Progenitor cell of endocrine pancreas (in vitro differentiated cells): ENCODE data around the gene POMT2. TPM values are rescaled to one million over a fixed set of nuclear protein-coding genes. Genes with fewer than 3 reads are reported as not detected.
A peak's percentile ranks its signal among the peaks of the same experiment; 100 is the strongest.

Source experiments
- DNase-seq: peaks from one replicate; pipeline ENCODE4 v3.0.0; 2021; ENCODE audit warnings: low spot score; ENCODE audit not compliant: unreplicated experiment
- H3K27ac Mint-ChIP-seq: 2 replicates; pipeline ENCODE4 v1.8.0; 2021; ENCODE audit warnings: mild to moderate bottlenecking, moderate library complexity, mixed read lengths
- H3K27me3 Mint-ChIP-seq: 2 replicates; pipeline ENCODE4 v1.8.0; 2021; ENCODE audit warnings: mixed read lengths
- H3K36me3 Mint-ChIP-seq: 2 replicates; pipeline ENCODE4 v1.8.0; 2022; ENCODE audit warnings: mixed read lengths; ENCODE audit not compliant: insufficient read depth
- H3K4me1 Mint-ChIP-seq: 2 replicates; pipeline ENCODE4 v1.8.0; 2021; ENCODE audit warnings: low read depth, mixed read lengths
- H3K4me3 Mint-ChIP-seq: 2 replicates; pipeline ENCODE4 v1.8.0; 2021; ENCODE audit warnings: low read depth, mild to moderate bottlenecking, moderate library complexity, mixed read lengths
- H3K9me3 Mint-ChIP-seq: 2 replicates; pipeline ENCODE4 v1.8.0; 2021; ENCODE audit warnings: low read depth, mixed read lengths
- total RNA-seq: library from RNA; stranded (reverse); gene quantifications from 2 replicates; pipeline ENCODE4 v1.2.1, GENCODE V29; 2021
- TF ChIP-seq, protein P1 (sequence below): fragments of 200-600 bp; sonication (generic); IDR thresholded peaks from one replicate; pipeline ENCODE4 v1.5.0; 2021; ENCODE audit warnings: antibody characterized with exemption, mild to moderate bottlenecking; ENCODE audit not compliant: unreplicated experiment

Gene POMT2
- total RNA-seq, 1 donor from 2014 or later, result 65.5 TPM

DNA sequence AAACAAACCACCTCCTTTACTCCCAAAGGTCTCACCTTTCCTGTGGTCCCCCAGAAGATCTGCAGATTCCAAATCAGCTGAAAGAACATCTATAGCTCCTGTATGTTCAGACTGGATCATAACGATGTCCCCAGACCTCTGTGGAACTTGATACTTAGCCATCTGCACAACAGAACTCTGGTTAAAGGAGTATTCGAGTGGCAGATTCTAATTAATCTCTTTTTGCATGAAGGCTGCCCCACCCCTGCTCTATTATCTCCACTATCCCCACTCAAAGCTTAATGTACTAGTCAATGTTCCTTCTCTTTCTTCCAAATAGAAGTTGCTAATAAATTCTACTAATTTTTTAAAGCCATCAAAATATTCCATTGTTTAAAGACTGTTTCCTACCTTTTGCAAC, 23.0 kb upstream of the POMT2 start:
- no peaks in the 10 kb centered on the region for H3K27me3 Mint-ChIP-seq
- H3K36me3 Mint-ChIP-seq, result peaks cover 38% of the 10 kb centered on the region
- H3K9me3 Mint-ChIP-seq, result no peaks in the 10 kb centered on the region
- no peak overlapping the region for H3K27ac Mint-ChIP-seq
- TF ChIP-seq, protein P1, sequence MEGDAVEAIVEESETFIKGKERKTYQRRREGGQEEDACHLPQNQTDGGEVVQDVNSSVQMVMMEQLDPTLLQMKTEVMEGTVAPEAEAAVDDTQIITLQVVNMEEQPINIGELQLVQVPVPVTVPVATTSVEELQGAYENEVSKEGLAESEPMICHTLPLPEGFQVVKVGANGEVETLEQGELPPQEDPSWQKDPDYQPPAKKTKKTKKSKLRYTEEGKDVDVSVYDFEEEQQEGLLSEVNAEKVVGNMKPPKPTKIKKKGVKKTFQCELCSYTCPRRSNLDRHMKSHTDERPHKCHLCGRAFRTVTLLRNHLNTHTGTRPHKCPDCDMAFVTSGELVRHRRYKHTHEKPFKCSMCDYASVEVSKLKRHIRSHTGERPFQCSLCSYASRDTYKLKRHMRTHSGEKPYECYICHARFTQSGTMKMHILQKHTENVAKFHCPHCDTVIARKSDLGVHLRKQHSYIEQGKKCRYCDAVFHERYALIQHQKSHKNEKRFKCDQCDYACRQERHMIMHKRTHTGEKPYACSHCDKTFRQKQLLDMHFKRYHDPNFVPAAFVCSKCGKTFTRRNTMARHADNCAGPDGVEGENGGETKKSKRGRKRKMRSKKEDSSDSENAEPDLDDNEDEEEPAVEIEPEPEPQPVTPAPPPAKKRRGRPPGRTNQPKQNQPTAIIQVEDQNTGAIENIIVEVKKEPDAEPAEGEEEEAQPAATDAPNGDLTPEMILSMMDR, result no peak
- peaks cover 34% of the 10 kb centered on the region for H3K4me1 Mint-ChIP-seq
- no peak overlapping the region for H3K4me3 Mint-ChIP-seq
- DNase-seq, result no peak

DNA sequence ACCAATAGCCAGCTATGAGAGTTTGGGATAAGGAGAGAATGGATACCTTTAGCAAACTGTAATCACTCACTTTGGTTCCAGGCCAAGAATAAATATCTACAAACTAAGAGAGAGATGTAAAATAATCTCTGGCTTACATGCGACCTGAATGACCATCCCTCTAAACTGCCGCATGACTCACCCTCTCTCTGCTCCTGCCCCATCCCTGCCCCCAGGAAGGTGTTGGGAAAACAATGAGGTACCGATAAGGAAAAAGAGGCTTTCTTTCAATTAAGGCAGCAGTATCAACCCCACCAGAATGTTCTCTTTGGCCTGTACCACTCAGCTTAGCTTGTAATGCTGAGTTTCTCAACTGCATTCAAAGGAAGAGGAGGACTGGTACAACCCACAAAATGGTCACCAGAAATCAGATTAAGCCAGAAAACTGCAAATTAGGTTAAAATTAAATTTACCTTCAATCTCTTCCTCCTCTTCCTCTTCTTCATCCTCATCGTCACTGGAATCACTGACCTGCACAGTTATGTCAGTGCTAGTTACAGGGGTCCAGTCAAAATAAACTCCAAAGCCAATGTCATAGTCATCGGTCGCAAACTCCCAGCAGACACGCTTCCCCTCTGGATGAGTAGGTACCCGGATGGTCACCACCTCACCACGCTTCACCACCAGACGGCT, 22.2 kb upstream of the POMT2 start:
- H3K4me3 Mint-ChIP-seq, result no peak overlapping the region
- H3K36me3 Mint-ChIP-seq, result peaks cover 38% of the 10 kb centered on the region
- no peak for DNase-seq
- no peaks in the 10 kb centered on the region for H3K9me3 Mint-ChIP-seq
- H3K27ac Mint-ChIP-seq, result no peak overlapping the region
- H3K4me1 Mint-ChIP-seq, result peaks cover 41% of the 10 kb centered on the region
- no peaks in the 10 kb centered on the region for H3K27me3 Mint-ChIP-seq
- TF ChIP-seq, protein P1, result no peak

DNA sequence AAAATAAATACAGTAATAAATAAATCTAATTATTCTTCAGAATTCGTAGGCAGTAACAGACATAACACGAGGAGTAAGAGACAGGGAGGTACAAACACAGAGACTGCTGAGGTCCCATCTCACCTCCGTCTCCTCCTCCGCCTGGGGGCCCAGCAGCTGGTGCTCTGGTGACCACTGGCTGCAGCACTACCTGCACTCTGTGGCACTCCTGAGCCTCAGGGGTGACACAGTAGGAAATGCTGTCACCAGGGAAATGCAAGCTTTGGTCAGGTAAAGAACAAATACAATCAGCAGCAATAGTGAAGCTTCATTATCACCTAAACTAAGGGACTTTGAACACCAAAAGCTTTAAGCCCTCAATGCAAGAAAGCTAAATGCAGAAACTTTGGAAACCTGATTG, 19.7 kb upstream of the POMT2 start:
- H3K9me3 Mint-ChIP-seq, result no peaks in the 10 kb centered on the region
- no peaks in the 10 kb centered on the region for H3K27me3 Mint-ChIP-seq
- TF ChIP-seq, protein P1, result no peak
- H3K4me3 Mint-ChIP-seq, result no peak overlapping the region
- no peak for DNase-seq
- no peak overlapping the region for H3K27ac Mint-ChIP-seq
- H3K4me1 Mint-ChIP-seq, result peaks cover 50% of the 10 kb centered on the region
- H3K36me3 Mint-ChIP-seq, result peaks cover 30% of the 10 kb centered on the region

DNA sequence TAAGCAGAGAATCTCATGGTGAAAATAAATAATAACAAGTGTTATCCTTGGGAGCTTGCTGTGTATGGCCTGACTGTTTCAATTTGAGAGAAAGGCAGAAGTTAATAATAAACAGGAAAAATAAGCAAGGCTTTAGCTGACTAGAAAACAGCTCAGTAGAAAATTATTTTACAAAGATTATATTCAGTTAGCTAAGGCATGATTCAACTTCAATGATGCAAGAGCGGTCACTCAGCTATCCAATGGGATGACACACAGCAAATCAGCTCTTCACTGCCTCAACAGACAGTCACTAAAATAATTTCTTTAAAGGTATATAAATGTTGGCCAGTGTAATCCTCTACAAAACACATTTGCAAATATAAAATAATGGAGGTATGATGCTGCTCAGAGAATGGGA, 18.7 kb upstream of the POMT2 start:
- peaks cover 57% of the 10 kb centered on the region for H3K4me1 Mint-ChIP-seq
- DNase-seq, result no peak
- H3K4me3 Mint-ChIP-seq, result no peak overlapping the region
- H3K9me3 Mint-ChIP-seq, result no peaks in the 10 kb centered on the region
- no peak overlapping the region for H3K27ac Mint-ChIP-seq
- TF ChIP-seq, protein P1, result no peak
- H3K36me3 Mint-ChIP-seq, result peaks cover 30% of the 10 kb centered on the region
- H3K27me3 Mint-ChIP-seq, result no peaks in the 10 kb centered on the region

DNA sequence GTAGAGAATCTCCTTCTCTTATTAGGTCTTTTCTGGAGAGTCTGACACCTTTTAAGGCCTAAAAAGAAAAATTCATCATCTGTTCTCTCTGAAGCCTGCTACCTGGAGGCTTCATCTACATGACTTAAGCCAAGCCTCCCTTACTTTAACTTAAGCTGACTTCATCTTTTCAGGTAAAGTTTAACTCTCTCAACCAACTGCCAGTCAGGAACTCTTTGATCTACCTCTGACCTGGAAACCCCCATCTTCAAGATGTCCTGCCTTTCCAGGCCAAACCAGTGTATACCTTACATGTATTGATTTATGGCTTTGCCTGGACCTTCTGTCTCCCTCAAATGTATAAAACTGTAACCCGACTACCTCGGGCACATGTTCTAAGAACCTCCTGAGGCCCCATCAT, 17.6 kb upstream of the POMT2 start:
- no peak overlapping the region for H3K4me3 Mint-ChIP-seq
- TF ChIP-seq, protein P1, result no peak
- peaks cover 51% of the 10 kb centered on the region for H3K4me1 Mint-ChIP-seq
- peak overlapping the region; percentile 46 for H3K27ac Mint-ChIP-seq
- DNase-seq, result no peak
- peaks cover 23% of the 10 kb centered on the region for H3K36me3 Mint-ChIP-seq
- no peaks in the 10 kb centered on the region for H3K27me3 Mint-ChIP-seq
- no peaks in the 10 kb centered on the region for H3K9me3 Mint-ChIP-seq
